ENCODE results near the gene POC1A. TPM values are rescaled to one million over a fixed set of nuclear protein-coding genes. Genes with fewer than 3 reads are reported as not detected.

POC1A gene
- total and polyA plus RNA-seq, 2 of the 4 experiments (the other 2 are of a cell fraction), result 10.6 to 11.5 TPM

- Histone ChIP-seq H3K18ac (ENCODE audit: low read depth, low read length) (no peak overlapping the region), H3K9me3 (ENCODE audit: control insufficient read depth, insufficient read depth, low read length) (no peaks in the 10 kb centered on the region), H4K91ac (ENCODE audit: insufficient read depth, low read depth, low read length) (no peak overlapping the region), H2BK120ac (ENCODE audit: low read depth, low read length) (no peak overlapping the region), H3K4me2 (ENCODE audit: low read depth, low read length) (no peak overlapping the region), H4K8ac (ENCODE audit: low read depth in 2 of 2, low read length in 2 of 2) (no peak overlapping the region; a peak in 1 of 4 replicates), H3K4me1 (ENCODE audit: control insufficient read depth, insufficient read depth, low read length) (no peaks in the 10 kb centered on the region), H2AFZ (replicated peaks; ENCODE audit: low read length, poor library complexity) (peak overlapping the region; percentile 4), H3K79me1 (ENCODE audit: low read depth in 1 of 2, low read length in 2 of 2) (no peaks in the 10 kb centered on the region), H2BK15ac (ENCODE audit: low read depth, low read length) (no peak overlapping the region), H2AK5ac (ENCODE audit: low read depth, low read length) (no peak overlapping the region), H3K9me1 (ENCODE audit: insufficient read depth, low read length) (no peaks in the 10 kb centered on the region; the same call in 1 of the 2 replicates), H3K4ac (ENCODE audit: low read depth, low read length) (no peak overlapping the region), H3K4me3 (ENCODE audit: insufficient read depth, low read depth, low read length) (no peak overlapping the region), H3K36me3 (ENCODE audit: control insufficient read depth, insufficient read depth, low read length) (no peaks in the 10 kb centered on the region), H3K27ac (ENCODE audit: insufficient read depth, low read length) (no peak overlapping the region), H2BK20ac (ENCODE audit: low read depth, low read length) (no peak overlapping the region), H3K14ac (replicated peaks; ENCODE audit: low read depth, low read length) (no peak overlapping the region), H3K23ac (ENCODE audit: low read depth, low read length) (no peak overlapping the region), H3K27me3 (ENCODE audit: control insufficient read depth, insufficient read depth, low read length) (no peaks in the 10 kb centered on the region; the same call in 1 of the 2 replicates), H2AK9ac (replicated peaks; ENCODE audit: low read depth, low read length, poor library complexity) (no peak overlapping the region), H3K9ac (ENCODE audit: low read depth, low read length) (no peak overlapping the region), H2BK5ac (ENCODE audit: low read depth, low read length, poor library complexity, severe bottlenecking) (no peak overlapping the region), H3K56ac (ENCODE audit: extremely low read depth, insufficient read depth, low read length) (no peak overlapping the region), H4K20me1 (ENCODE audit: insufficient read depth, low read length) (no peaks in the 10 kb centered on the region), H4K5ac (ENCODE audit: low read depth, low read length) (no peak overlapping the region)
- in situ Hi-C loops (cut with MboI; ENCODE audit: low sequenced_read_pairs) (no loop called here), intact Hi-C loops (cut with micrococcal nuclease) (no loop called here), dilution Hi-C loops (cut with HindIII; ENCODE audit: low sequenced_read_pairs, unreplicated experiment) (no loop called here)
- no TSS peak for BruUV-seq (replicated peaks)
- ATAC-seq (ENCODE audit: low read depth), result no peak
- ChIA-PET CTCF (no interaction called here), POLR2A (ENCODE audit: unreplicated experiment) (no interaction called here)
- TF ChIP-seq POLR2A (IDR thresholded peaks at IDR 0.05; ENCODE audit: low read depth, low read length), result no peak
- no peak for TF ChIP-seq MAFK (IDR thresholded peaks at IDR 0.05; ENCODE audit: low read depth, low read length)
- TF ChIP-seq MAZ (IDR thresholded peaks at IDR 0.05; ENCODE audit: borderline replicate concordance, low read depth, low read length), result no peak
- TF ChIP-seq RAD21 (IDR thresholded peaks at IDR 0.05; ENCODE audit: low read length), result no peak
- no peak for TF ChIP-seq FOS (IDR thresholded peaks at IDR 0.05; ENCODE audit: low read depth, low read length)
- no peak for TF ChIP-seq CHD1 (IDR thresholded peaks at IDR 0.05; ENCODE audit: low read depth, low read length)
- no peak for TF ChIP-seq NFE2L2 (IDR thresholded peaks at IDR 0.05; ENCODE audit: low read depth, low read length)
- no peak for TF ChIP-seq USF2 (IDR thresholded peaks at IDR 0.05; ENCODE audit: low read depth, low read length)
- no peak for TF ChIP-seq RCOR1 (IDR thresholded peaks at IDR 0.05; ENCODE audit: insufficient replicate concordance, low read length)
- no peak for DNase-seq
- WGBS, 2 experiments (ENCODE audit: extremely low coverage in 2 of 2, insufficient read length in 1 of 2), result 28% methylated on average over 10 of the region's 17 CpGs; no CpG with 5 or more reads in 1 of the 2 experiments
Measured at GRCh38 chr3:52039846-52040245, 114.4 kb downstream of the POC1A start.

Data from IMR-90 (cell line).